Smooth muscle cell of bladder (primary cell): ENCODE results near the gene FGF2. TPM values are rescaled to one million over a fixed set of nuclear protein-coding genes. Genes with fewer than 3 reads are reported as not detected.

ENCODE experiments used
- total RNA-seq: library from RNA; depleted of rRNA; stranded (reverse); fragments of >200 nt; gene quantifications from 2 replicates; pipeline ENCODE4 v1.2.3, GENCODE V29; 2014

FGF2 gene
- total RNA-seq = 54.5 and 78.5 TPM in 2 replicates

DNA sequence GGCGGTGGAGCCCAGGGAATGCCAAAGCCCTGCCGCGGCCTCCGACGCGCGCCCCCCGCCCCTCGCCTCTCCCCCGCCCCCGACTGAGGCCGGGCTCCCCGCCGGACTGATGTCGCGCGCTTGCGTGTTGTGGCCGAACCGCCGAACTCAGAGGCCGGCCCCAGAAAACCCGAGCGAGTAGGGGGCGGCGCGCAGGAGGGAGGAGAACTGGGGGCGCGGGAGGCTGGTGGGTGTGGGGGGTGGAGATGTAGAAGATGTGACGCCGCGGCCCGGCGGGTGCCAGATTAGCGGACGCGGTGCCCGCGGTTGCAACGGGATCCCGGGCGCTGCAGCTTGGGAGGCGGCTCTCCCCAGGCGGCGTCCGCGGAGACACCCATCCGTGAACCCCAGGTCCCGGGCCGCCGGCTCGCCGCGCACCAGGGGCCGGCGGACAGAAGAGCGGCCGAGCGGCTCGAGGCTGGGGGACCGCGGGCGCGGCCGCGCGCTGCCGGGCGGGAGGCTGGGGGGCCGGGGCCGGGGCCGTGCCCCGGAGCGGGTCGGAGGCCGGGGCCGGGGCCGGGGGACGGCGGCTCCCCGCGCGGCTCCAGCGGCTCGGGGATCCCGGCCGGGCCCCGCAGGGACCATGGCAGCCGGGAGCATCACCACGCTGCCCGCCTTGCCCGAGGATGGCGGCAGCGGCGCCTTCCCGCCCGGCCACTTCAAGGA is at the start of gene FGF2:
TSS of gene FGF2 (plus strand) at position 279 of the 705 bp plus-strand sequence. CDS start at position 623, 344 bp downstream.

DNA sequence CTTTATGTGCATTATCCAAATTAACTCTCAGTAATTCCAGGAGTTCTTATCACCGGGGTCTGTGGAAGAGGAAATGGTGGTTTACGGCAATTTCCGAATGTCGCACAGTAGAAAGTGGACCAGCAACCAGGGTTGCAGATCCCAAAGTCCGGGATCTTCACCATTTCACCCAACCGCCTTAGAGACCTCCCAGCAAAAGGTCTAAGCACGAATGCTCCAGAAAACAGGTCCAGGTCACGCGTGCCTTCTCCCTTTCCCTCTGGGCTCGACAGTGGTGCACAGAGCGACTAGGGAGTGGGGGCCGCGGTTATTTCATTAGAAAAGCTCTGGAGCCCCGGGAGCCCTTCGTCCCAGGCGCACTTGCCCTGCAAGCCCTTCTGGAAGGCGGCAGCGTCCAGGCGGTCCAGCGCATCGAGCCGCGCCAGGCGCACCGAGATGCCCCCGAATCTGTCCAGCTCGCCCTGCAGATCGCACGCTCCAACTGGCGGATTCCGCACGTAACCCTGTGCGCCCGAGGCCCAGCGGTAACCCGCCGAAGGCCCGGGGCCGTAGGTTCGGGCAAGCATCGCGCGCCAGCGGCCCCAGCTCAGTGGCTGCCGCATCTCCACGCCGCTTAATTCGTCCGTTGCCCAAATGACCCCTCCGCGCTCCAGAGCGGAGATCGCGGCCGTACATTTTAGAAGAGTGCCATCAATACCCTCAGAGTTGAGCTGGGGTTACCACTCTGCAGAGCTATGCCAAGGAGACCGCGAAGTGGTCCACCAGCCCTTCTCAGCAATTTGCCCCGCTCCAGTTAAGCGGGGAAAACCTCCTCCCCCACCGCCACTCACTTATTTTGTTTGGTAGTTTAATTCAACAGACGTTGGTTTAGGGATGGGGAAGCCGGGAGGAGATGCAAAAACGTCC is 95.6 kb downstream of the FGF2 start, which contains the start of gene NUDT6:
TSS of gene NUDT6 (minus strand) at position 627 of the 906 bp plus-strand sequence. CDS start at position 602, 25 bp downstream.

Other genes starting within 250 kb of the FGF2 start
- gene IL21, start 205.8 kb upstream of the FGF2 start, total RNA-seq = not detected in 2 replicates
- gene BBS12, start 94.1 kb upstream of the FGF2 start, total RNA-seq = 6.8 and 8.0 TPM in 2 replicates
- gene NUDT6, start 95.8 kb downstream of the FGF2 start, total RNA-seq = 6.2 and 6.8 TPM in 2 replicates